ACC112 (cell line): ENCODE measurements around the gene ELP1.

Experiments
- H2AFZ ChIP-seq: fragments of 200-600 bp; sonication (generic); one replicate; pipeline ENCODE4 v1.6.0; 2017; ENCODE audit warnings: antibody characterized with exemption, low read length; ENCODE audit not compliant: unreplicated experiment
- H3K27ac ChIP-seq: fragments of 200-600 bp; sonication (generic); 2 replicates; pipeline ENCODE4 v1.5.1; 2014; ENCODE audit warnings: low read depth, mild to moderate bottlenecking, antibody characterized with exemption, low read length, moderate library complexity
- H3K27me3 ChIP-seq: fragments of 200-600 bp; sonication (generic); 2 replicates; pipeline ENCODE4 v1.6.1; 2014; ENCODE audit warnings: mild to moderate bottlenecking, antibody characterized with exemption, low read length, moderate library complexity, mixed read lengths; ENCODE audit not compliant: insufficient read depth
- H3K36me3 ChIP-seq: fragments of 200-600 bp; sonication (generic); 2 replicates; pipeline ENCODE4 v1.6.1; 2016; ENCODE audit warnings: mild to moderate bottlenecking, antibody characterized with exemption, low read length, moderate library complexity, mixed read lengths; ENCODE audit not compliant: insufficient read depth
- H3K4me1 ChIP-seq: fragments of 200-600 bp; sonication (generic); one replicate; pipeline ENCODE4 v1.6.1; 2016; ENCODE audit warnings: low read length, mixed read lengths; ENCODE audit not compliant: insufficient read depth, unreplicated experiment, control insufficient read depth
- H3K4me3 ChIP-seq: fragments of 200-600 bp; sonication (generic); 2 replicates; pipeline ENCODE4 v1.5.1; 2014; ENCODE audit warnings: mild to moderate bottlenecking, low read depth, low read length
- H3K79me2 ChIP-seq: fragments of 200-600 bp; sonication (generic); one replicate; pipeline ENCODE4 v1.6.0; 2016; ENCODE audit warnings: low read length; ENCODE audit not compliant: control insufficient read depth, unreplicated experiment, insufficient read depth

The ELP1 gene

GRCh38 chr9:108823829-108824228 lies 110.1 kb downstream of the ELP1 start:
- H3K27ac ChIP-seq: no peak overlapping the region
- no peak overlapping the region for H3K4me3 ChIP-seq
- H3K36me3 ChIP-seq: no peaks in the 10 kb centered on the region

More at GRCh38 chr9:108823829-108824228, 110.1 kb downstream of the ELP1 start:
- peaks cover 12% of the 10 kb centered on the region; the same call in 1 of the 2 replicates for H3K27me3 ChIP-seq
- no peaks in the 10 kb centered on the region for H3K79me2 ChIP-seq
- no peak overlapping the region for H2AFZ ChIP-seq
- H3K4me1 ChIP-seq: no peaks in the 10 kb centered on the region
